HepG2 (cell line): Measurements from ENCODE around the gene TFB1M. TPM values are rescaled to one million over a fixed set of nuclear protein-coding genes. Genes with fewer than 3 reads are reported as not detected.

Experiments
- ATAC-seq: fragments of 200-7000 bp; cut with Tn5 transposase; 3 replicates; pipeline ENCODE4 v1.9.1; 2020; ENCODE audit warnings: mild to moderate bottlenecking, moderate library complexity
- BruUV-seq: library from RNA; stranded (reverse); fragments of 400-500 nt; replicated peaks from 2 replicates; lab custom pipeline; 2021; lab: Mats Ljungman, UMichigan
- CTCF ChIA-PET: fragments of 300-600 bp; formaldehyde crosslinking; extraction: SDS; loops from one replicate; lab custom pipeline; 2021; ENCODE audit warnings: low total read pairs, inconsistent platforms, low intra/inter-chr PET ratio; lab: Yijun Ruan, JAX
- POLR2A ChIA-PET: fragments of 350-600 bp; sonication (Branson Sonifier 250); formaldehyde crosslinking; loops from one replicate; lab custom pipeline; 2020; ENCODE audit warnings: antibody characterized with exemption, inconsistent platforms; lab: Yijun Ruan, JAX
- DNase-seq: peaks from one replicate; pipeline ENCODE4 v3.0.0-alpha.2; 2015; ENCODE audit warnings: low spot score
- FAIRE-seq: peaks from 3 replicates; lab custom pipeline; 2011; peaks lifted over from hg19 to GRCh38; lab: Jason Lieb, UNC
- H2AFZ ChIP-seq: one replicate; pipeline ENCODE4 v1.6.1; 2011; ENCODE audit warnings: low read length, inconsistent platforms
- H3K27ac ChIP-seq: fragments of 300-600 bp; 3 replicates; pipeline ENCODE4 v1.8.0; 2011; ENCODE audit warnings: mixed run types, mild to moderate bottlenecking, mixed read lengths, low read length, inconsistent platforms; ENCODE audit not compliant: insufficient read depth; ENCODE audit errors: extremely low read length
- H3K27me3 ChIP-seq, 2 experiments: fragments of 200-600 bp in 1 of 2; 2 replicates in 1 of 2; 3 replicates in 1 of 2; pipeline versions ENCODE4 v1.6.0 to v1.8.0; 2011; ENCODE audit warnings: low read length in 2 of 2, mild to moderate bottlenecking in 2 of 2, moderate library complexity in 2 of 2, inconsistent platforms in 1 of 2; ENCODE audit not compliant: insufficient read depth in 2 of 2, control insufficient read depth in 1 of 2
- H3K36me3 ChIP-seq, 2 experiments: fragments of 200-600 bp in 1 of 2; replicated peaks in 1 of 2; 2 replicates in 1 of 2; 3 replicates in 1 of 2; pipeline versions ENCODE4 v1.5.1 to v1.8.0; 2011; ENCODE audit warnings: low read length in 2 of 2, inconsistent platforms in 1 of 2; ENCODE audit not compliant: insufficient read depth in 2 of 2, control insufficient read depth in 1 of 2
- H3K4me1 ChIP-seq: 2 replicates; pipeline ENCODE4 v1.5.1; 2012; ENCODE audit warnings: low read length, inconsistent platforms; ENCODE audit not compliant: insufficient read depth
- H3K4me2 ChIP-seq: 2 replicates; pipeline ENCODE4 v1.6.0; 2011; ENCODE audit warnings: low read depth, low read length, inconsistent platforms
- H3K4me3 ChIP-seq, 3 experiments: fragments of 200-600 bp in 1 of 3; sonication (generic), shearing (Covaris generic) in 1 of 3; replicated peaks in 1 of 3; 2 replicates each; pipeline ENCODE4 v1.5.1; 2011 to 2016; ENCODE audit warnings: low read length in 3 of 3, inconsistent platforms in 2 of 3, low read depth in 2 of 3, mild to moderate bottlenecking in 2 of 3, control low read depth in 1 of 3, mixed read lengths in 1 of 3; ENCODE audit not compliant: insufficient read depth in 1 of 3
- H3K79me2 ChIP-seq: one replicate; pipeline ENCODE4 v1.6.1; 2011; ENCODE audit warnings: low read length, inconsistent platforms; ENCODE audit not compliant: insufficient read depth
- H3K9ac ChIP-seq: 2 replicates; pipeline ENCODE4 v1.6.0; 2011; ENCODE audit warnings: mild to moderate bottlenecking, low read depth, low read length, inconsistent platforms; ENCODE audit not compliant: insufficient read depth
- H3K9me3 ChIP-seq: 2 replicates; pipeline ENCODE4 v1.5.1; 2012; ENCODE audit warnings: mild to moderate bottlenecking, low read length
- H4K20me1 ChIP-seq: 2 replicates; pipeline ENCODE4 v1.6.0; 2011; ENCODE audit warnings: inconsistent platforms, mild to moderate bottlenecking, low read length, moderate library complexity; ENCODE audit not compliant: insufficient read depth
- EP300 ChIP-seq, 3 experiments: sonication (generic) in 1 of 3; formaldehyde crosslinking in 1 of 3; IDR thresholded peaks; 2 replicates each; pipeline versions ENCODE4 v1.5.1 to v1.6.1; 2011 to 2020; ENCODE audit warnings: low read depth in 2 of 3, low read length in 2 of 3, borderline replicate concordance in 1 of 3, improper control_type of control experiment in 1 of 3, mild to moderate bottlenecking in 1 of 3, missing genetic modification reagents in 1 of 3, moderate library complexity in 1 of 3
- KDM1A ChIP-seq: IDR thresholded peaks from 2 replicates; pipeline ENCODE4 v1.6.1; 2016; ENCODE audit warnings: missing compliant biosample characterization
- NFYB ChIP-seq: sonication (generic); formaldehyde crosslinking; IDR thresholded peaks from 2 replicates; pipeline ENCODE4 v1.4.0; 2020; ENCODE audit warnings: missing genetic modification reagents
- PITX1 ChIP-seq: sonication (generic); formaldehyde crosslinking; IDR thresholded peaks from 2 replicates; pipeline ENCODE4 v1.5.1; 2020; ENCODE audit warnings: mild to moderate bottlenecking, missing genetic modification reagents
- SAP130 ChIP-seq: IDR thresholded peaks from 2 replicates; pipeline ENCODE4 v1.6.1; 2016; ENCODE audit warnings: low read depth
- SOX5 ChIP-seq: IDR thresholded peaks from 2 replicates; pipeline ENCODE4 v1.6.1; 2016; ENCODE audit warnings: borderline replicate concordance
- THAP11 ChIP-seq: IDR thresholded peaks from 2 replicates; pipeline ENCODE4 v1.6.1; 2016; ENCODE audit warnings: missing biosample characterization, missing genetic modification reagents
- ZIK1 ChIP-seq: sonication (generic); formaldehyde crosslinking; IDR thresholded peaks from 2 replicates; pipeline ENCODE4 v1.5.0; 2020; ENCODE audit warnings: mild to moderate bottlenecking, low read depth, missing genetic modification reagents, borderline replicate concordance
- ZNF12 ChIP-seq: sonication (generic); formaldehyde crosslinking; IDR thresholded peaks from 2 replicates; pipeline ENCODE4 v1.5.0; 2020; ENCODE audit warnings: missing genetic modification reagents
- ZNF234 ChIP-seq: sonication (generic); formaldehyde crosslinking; conservative IDR thresholded peaks from 2 replicates; pipeline ENCODE4 v1.5.1; 2020; ENCODE audit warnings: mild to moderate bottlenecking, missing genetic modification reagents
- ZNF569 ChIP-seq: sonication (generic); formaldehyde crosslinking; IDR thresholded peaks from 2 replicates; pipeline ENCODE4 v1.5.0; 2020; ENCODE audit warnings: mild to moderate bottlenecking, missing genetic modification reagents, moderate library complexity, borderline replicate concordance
- ZNF792 ChIP-seq: IDR thresholded peaks from 2 replicates; pipeline ENCODE4 v1.6.1; 2016
- WGBS: methylation state at CpG from one replicate; pipeline ENCODE4 v1.1.6; 2017; ENCODE audit warnings: low lambda C conversion rate; 5-methylcytosine and 5-hydroxymethylcytosine counted together
- in situ Hi-C: cut with HindIII; loops from 2 replicates; pipeline ENCODE4 v1.10.0; 2017; ENCODE audit warnings: low pct_unique_long_range_greater_than_20kb; ENCODE audit not compliant: extremely low pct_ligation_motif_present
- intact Hi-C: fragments of 100-400 bp; cut with micrococcal nuclease; formaldehyde crosslinking; loops from one replicate; pipeline ENCODE4 v1.10.0; 2022; ENCODE audit not compliant: unreplicated experiment
- polyA plus RNA-seq, 8 experiments: library from polyadenylated mRNA; depleted of rRNA in 3 of 8; stranded (reverse) in 7 of 8; unstranded in 1 of 8; fragments of >200 nt; fragmentation: Illumina TruSeq in 4 of 8; extraction: Trizol in 4 of 8; gene quantifications; 2 replicates each; pipeline versions ENCODE4 v1.2.1 to v1.2.3, GENCODE V29; 2011 to 2016; ENCODE audit warnings: low read depth in 4 of 8, missing spikeins in 1 of 8, mixed read lengths in 1 of 8; ENCODE audit not compliant: insufficient read depth in 1 of 8
- total RNA-seq, 5 experiments: library from RNA; depleted of rRNA; stranded (reverse); fragments of >200 nt; fragmentation: Illumina TruSeq; extraction: Trizol; gene quantifications; 2 replicates each; pipeline ENCODE4 v1.2.3, GENCODE V29; 2016; ENCODE audit warnings: low read depth in 1 of 5
- TF ChIP-seq, protein P1 (sequence below): sonication (generic); formaldehyde crosslinking; IDR thresholded peaks from 2 replicates; pipeline ENCODE4 v1.5.1; 2020; ENCODE audit warnings: missing genetic modification reagents, mild to moderate bottlenecking, borderline replicate concordance
- TF ChIP-seq, protein P2 (sequence below): sonication (generic); formaldehyde crosslinking; IDR thresholded peaks from 2 replicates; pipeline ENCODE4 v1.4.0; 2020; ENCODE audit warnings: missing genetic modification reagents, borderline replicate concordance

Gene TFB1M
- total and polyA plus RNA-seq, 2 of the 13 experiments (the other 11 are each of a cell fraction or from before 2014, with no cell fraction given): 91.4 to 122 TPM

DNA sequence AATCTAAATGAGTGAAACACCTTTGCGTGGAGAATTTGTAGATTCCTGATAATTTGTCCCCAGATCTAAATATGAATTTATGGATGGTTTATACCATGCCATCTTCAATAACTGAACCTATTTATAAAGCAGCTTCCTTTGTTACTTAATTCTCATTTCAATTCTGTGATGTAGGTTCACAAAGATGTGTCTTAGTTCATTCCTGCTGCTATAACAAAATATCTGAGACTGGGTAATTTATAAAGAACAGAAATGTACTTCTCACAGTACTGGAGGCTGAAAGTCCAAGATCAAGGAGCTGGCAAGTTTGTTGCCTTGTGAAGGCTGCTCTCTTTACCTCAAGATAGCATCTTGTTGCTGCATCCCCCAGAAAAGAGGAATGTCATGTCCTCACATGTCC is 2.1 kb upstream of the TFB1M start:
- FAIRE-seq: no peak
- no peak overlapping the region; the same call in 1 of the 2 replicates for H3K9ac ChIP-seq
- no peak overlapping the region; a peak in 1 of 6 replicates for H3K4me3 ChIP-seq
- no peaks in the 10 kb centered on the region; a peak in 1 of 5 replicates for H3K27me3 ChIP-seq
- TF ChIP-seq NFYB (no peak), ZNF12 (CRISPR knock-in tag) (peak; percentile 98)
- peaks cover 49% of the 10 kb centered on the region for H3K4me1 ChIP-seq
- H3K4me2 ChIP-seq: no peak overlapping the region
- 96% methylated on average over 1 of the region's 1 CpG for WGBS
- ChIA-PET POLR2A (interaction anchor here (1.0 to 6.8 kb wide), 3 partner anchors 9 to 171 kb away, joined by 3 to 155 read pairs (median 4); no protein-coding TSS in a partner anchor), CTCF (no interaction called here)
- H3K36me3 ChIP-seq: peaks cover 3 to 14% of the 10 kb centered on the region in 2 experiments; a peak in 3 of 5 replicates
- intact Hi-C loops: no loop called here
- ATAC-seq: no peak
- peaks cover 28% of the 10 kb centered on the region for H3K79me2 ChIP-seq
- H3K9me3 ChIP-seq: peaks cover 7% of the 10 kb centered on the region; the same call in 1 of the 2 replicates
- no peak for DNase-seq
- no peaks in the 10 kb centered on the region for H4K20me1 ChIP-seq
- H3K27ac ChIP-seq: peak overlapping the region; percentile 92
- H2AFZ ChIP-seq: no peak overlapping the region
- no TSS peak for BruUV-seq
- in situ Hi-C loops: no loop called here

DNA sequence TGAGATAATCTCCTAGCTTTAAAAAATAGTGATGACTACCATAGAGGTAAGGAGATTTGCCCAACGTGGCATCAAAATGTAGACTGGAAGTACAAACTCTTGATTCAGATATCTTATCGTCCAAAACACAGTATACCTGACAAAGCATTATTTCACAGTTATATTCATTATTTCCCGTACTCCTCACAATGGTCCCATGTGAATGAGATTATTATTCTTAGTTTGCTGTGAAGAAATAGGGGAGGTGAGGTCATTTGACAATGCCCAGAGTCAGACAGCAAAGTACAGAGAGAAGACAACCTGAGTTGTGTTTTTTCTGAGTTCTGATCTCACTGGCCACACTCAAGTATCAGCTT is 1.2 kb upstream of the TFB1M start:
- Histone ChIP-seq H3K9ac (peak overlapping the region; percentile 72), H3K27me3 (no peaks in the 10 kb centered on the region; a peak in 1 of 5 replicates), H3K4me2 (peak overlapping the region; percentile 90), H3K27ac (peak overlapping the region; percentile 92), H3K9me3 (peaks cover 7% of the 10 kb centered on the region; the same call in 1 of the 2 replicates), H4K20me1 (no peaks in the 10 kb centered on the region), H3K36me3 (peaks cover 6 to 23% of the 10 kb centered on the region in 2 experiments), H2AFZ (no peak overlapping the region), H3K4me3 (peak overlapping the region; percentile 46 to 93 (median 49); a peak in 5 of 6 replicates), H3K79me2 (peaks cover 37% of the 10 kb centered on the region), H3K4me1 (peaks cover 56% of the 10 kb centered on the region)
- no peak for ATAC-seq
- peak; percentile 71 for DNase-seq
- no TSS peak for BruUV-seq
- ChIA-PET POLR2A (interaction anchor here (0.9 to 6.8 kb wide), 14 partner anchors 8 to 246 kb away, joined by 3 to 155 read pairs (median 4); no protein-coding TSS in a partner anchor), CTCF (no interaction called here)
- intact Hi-C loops: no loop called here
- 14% methylated on average over 3 of the region's 3 CpGs for WGBS
- in situ Hi-C loops: no loop called here
- no peak for FAIRE-seq
- TF ChIP-seq PITX1 (CRISPR knock-in tag) (no peak), ZNF234 (CRISPR knock-in tag) (no peak), SOX5 (CRISPR knock-in tag) (0 out of 2 replicates have a peak, but pooled peaks have one; percentile 46), SAP130 (CRISPR knock-in tag) (peak; percentile 30; the same call in 1 of the 2 replicates), ZNF792 (no peak), KDM1A (no peak), ZIK1 (CRISPR knock-in tag) (no peak), ZNF569 (CRISPR knock-in tag) (no peak), THAP11 (CRISPR knock-in tag) (no peak), EP300 (IDR thresholded peaks at IDR 0.05; ENCODE audit: low read depth in 2 of 2, low read length in 2 of 2) (0 out of 4 replicates have a peak, but pooled peaks of 1 of the 2 experiments have one; percentile 7), EP300 (CRISPR knock-in tag; IDR thresholded peaks at IDR 0.05; ENCODE audit: borderline replicate concordance) (no peak)
- TF ChIP-seq, protein P1, sequence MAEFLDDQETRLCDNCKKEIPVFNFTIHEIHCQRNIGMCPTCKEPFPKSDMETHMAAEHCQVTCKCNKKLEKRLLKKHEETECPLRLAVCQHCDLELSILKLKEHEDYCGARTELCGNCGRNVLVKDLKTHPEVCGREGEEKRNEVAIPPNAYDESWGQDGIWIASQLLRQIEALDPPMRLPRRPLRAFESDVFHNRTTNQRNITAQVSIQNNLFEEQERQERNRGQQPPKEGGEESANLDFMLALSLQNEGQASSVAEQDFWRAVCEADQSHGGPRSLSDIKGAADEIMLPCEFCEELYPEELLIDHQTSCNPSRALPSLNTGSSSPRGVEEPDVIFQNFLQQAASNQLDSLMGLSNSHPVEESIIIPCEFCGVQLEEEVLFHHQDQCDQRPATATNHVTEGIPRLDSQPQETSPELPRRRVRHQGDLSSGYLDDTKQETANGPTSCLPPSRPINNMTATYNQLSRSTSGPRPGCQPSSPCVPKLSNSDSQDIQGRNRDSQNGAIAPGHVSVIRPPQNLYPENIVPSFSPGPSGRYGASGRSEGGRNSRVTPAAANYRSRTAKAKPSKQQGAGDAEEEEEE (CRISPR knock-in tag): no peak
- TF ChIP-seq, protein P2, sequence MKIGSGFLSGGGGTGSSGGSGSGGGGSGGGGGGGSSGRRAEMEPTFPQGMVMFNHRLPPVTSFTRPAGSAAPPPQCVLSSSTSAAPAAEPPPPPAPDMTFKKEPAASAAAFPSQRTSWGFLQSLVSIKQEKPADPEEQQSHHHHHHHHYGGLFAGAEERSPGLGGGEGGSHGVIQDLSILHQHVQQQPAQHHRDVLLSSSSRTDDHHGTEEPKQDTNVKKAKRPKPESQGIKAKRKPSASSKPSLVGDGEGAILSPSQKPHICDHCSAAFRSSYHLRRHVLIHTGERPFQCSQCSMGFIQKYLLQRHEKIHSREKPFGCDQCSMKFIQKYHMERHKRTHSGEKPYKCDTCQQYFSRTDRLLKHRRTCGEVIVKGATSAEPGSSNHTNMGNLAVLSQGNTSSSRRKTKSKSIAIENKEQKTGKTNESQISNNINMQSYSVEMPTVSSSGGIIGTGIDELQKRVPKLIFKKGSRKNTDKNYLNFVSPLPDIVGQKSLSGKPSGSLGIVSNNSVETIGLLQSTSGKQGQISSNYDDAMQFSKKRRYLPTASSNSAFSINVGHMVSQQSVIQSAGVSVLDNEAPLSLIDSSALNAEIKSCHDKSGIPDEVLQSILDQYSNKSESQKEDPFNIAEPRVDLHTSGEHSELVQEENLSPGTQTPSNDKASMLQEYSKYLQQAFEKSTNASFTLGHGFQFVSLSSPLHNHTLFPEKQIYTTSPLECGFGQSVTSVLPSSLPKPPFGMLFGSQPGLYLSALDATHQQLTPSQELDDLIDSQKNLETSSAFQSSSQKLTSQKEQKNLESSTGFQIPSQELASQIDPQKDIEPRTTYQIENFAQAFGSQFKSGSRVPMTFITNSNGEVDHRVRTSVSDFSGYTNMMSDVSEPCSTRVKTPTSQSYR (CRISPR knock-in tag): no peak
